Pancreas (tissue), 10 donors: ENCODE results near the gene ALKBH4. TPM values are rescaled to one million over a fixed set of nuclear protein-coding genes. Genes with fewer than 3 reads are reported as not detected.
A peak's percentile ranks its signal among the peaks of the same experiment; 100 is the strongest.

Source experiments
- ATAC-seq, 4 donors: fragments of 200-7000 bp; cut with Tn5 transposase; one replicate each; pipeline versions ENCODE4 v1.8.0 to v1.9.1; 2020; ENCODE audit warnings: mild to moderate bottlenecking in 4 of 4, moderate library complexity in 4 of 4
- DNase-seq, 6 donors: peaks; one replicate each; pipeline ENCODE4 v3.0.0-alpha.2; 2020
- FAIRE-seq: peaks from 2 replicates; lab custom pipeline; 2012; peaks lifted over from hg19 to GRCh38; lab: Jason Lieb, UNC
- H3K27ac ChIP-seq, 4 donors: fragments of 200-600 bp; sonication (generic); 1 replicate in 3 of 4; 2 replicates in 1 of 4; pipeline versions ENCODE4 v1.5.0 to v1.8.0; 2020
- H3K27me3 ChIP-seq, 4 donors: fragments of 200-600 bp; one replicate each; pipeline ENCODE4 v1.8.0; 2021
- H3K36me3 ChIP-seq, 3 donors: fragments of 200-600 bp; sonication (generic) in 1 of 3; one replicate each; pipeline versions ENCODE4 v1.5.0 to v1.8.0; 2020 to 2021
- H3K4me1 ChIP-seq, 3 donors: fragments of 200-600 bp; one replicate each; pipeline ENCODE4 v1.8.0; 2021
- H3K4me3 ChIP-seq, 4 donors: fragments of 200-600 bp; sonication (generic) in 2 of 4; one replicate each; pipeline versions ENCODE4 v1.5.0 to v1.8.0; 2020 to 2021
- H3K9me3 ChIP-seq, 4 donors: fragments of 200-600 bp; one replicate each; pipeline ENCODE4 v1.8.0; 2021
- WGBS, 2 donors: extraction: QIAGEN DNeasy Blood & Tissue Kit; methylation state at CpG; one replicate each; pipeline ENCODE4 v1.1.7; 2013; 5-methylcytosine and 5-hydroxymethylcytosine counted together
- intact Hi-C, 3 donors: fragments of 100-400 bp; cut with DNase I; formaldehyde crosslinking; loops; one replicate each; pipeline versions ENCODE4 v1.11.1 to v1.14.2; 2022
- polyA plus RNA-seq, 2 donors: library from polyadenylated mRNA; stranded (reverse); fragments of 200-250 nt; gene quantifications; one replicate each; pipeline ENCODE4 v1.2.3, GENCODE V29; 2013
- total RNA-seq, 6 donors: library from RNA; stranded (reverse); fragmentation: NEBNext Ultra II Directional in 4 of 6; extraction: Animal tissue kit (Norgen Biotek cat#: 25700) in 4 of 6; gene quantifications; one replicate each; pipeline versions ENCODE4 v1.2.1 to v1.2.4, GENCODE V29; 2021 to 2023
- TF ChIP-seq, protein P1 (sequence below), 4 donors: fragments of 200-600 bp; sonication (generic) in 3 of 4; IDR thresholded peaks; one replicate each; pipeline versions ENCODE4 v1.5.0 to v1.8.0; 2021; ENCODE audit warnings: antibody characterized with exemption in 4 of 4
- donor health status: healthy with polysubstance abuse.
- donor health status: DM: no; HTN: no; CAD: no; lungs with moderate emphysema.
- donor health status: DM: no; HTN: no; CAD: no.
- donor health status: control.
- donor health status: control.
- donor health status: Bipolar disorder and iron deficiency.
- donor health status: DM: yes; HTN: yes; CAD: no.
- donor health status: DM: no; HTN: no; CAD: no.
- donor health status: DM: no; HTN: no; CAD: no.
- donor health status: DM: yes; HTN: yes; CAD: no.

Gene ALKBH4
- total and polyA plus RNA-seq, 8 donors, result 3.5 to 9.3 (median 5.5) TPM

DNA sequence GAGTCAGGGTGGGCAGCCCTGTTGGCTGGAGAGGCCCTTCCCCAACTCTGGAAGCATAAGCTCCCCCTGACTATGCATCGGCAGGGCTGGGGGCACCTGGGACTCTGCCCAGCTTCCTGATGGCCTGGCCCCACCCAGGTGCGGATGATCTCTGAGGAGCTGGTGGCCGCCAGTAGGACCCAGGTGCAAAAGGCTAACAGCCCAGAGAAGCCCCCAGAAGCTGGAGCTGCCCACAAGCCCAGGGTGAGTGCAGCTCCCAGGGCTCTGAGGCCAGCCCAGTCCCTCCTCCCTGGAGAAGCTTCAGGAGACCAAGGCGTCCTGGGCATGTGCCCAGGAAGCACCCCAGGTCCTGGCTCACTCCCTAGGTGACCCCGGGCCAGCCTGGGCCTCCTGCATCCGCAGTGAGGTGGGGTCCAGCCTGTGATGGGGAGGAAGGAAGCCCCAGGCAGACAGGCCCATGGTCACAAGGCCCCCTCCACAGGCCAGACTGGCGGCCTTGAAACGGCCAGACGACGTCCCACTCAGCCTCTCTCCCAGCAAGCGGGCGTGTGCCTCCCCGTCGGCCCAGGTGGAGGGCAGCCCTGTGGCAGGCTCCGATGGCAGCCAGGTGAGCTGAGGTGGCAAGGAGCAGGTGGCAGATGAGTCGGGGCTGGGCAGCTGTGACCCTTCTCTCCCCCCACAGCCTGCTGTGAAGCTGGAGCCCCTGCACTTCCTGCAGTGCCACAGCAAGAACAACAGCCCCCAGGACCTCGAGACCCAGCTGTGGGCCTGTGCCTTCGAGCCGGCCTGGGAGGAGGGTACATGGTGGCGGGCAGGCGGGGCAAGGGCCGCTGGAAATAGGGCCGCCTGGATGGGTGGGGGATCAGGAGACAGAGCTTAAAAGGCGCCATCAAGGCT is 3.2 kb upstream of the ALKBH4 start:
- TF ChIP-seq, protein P1, sequence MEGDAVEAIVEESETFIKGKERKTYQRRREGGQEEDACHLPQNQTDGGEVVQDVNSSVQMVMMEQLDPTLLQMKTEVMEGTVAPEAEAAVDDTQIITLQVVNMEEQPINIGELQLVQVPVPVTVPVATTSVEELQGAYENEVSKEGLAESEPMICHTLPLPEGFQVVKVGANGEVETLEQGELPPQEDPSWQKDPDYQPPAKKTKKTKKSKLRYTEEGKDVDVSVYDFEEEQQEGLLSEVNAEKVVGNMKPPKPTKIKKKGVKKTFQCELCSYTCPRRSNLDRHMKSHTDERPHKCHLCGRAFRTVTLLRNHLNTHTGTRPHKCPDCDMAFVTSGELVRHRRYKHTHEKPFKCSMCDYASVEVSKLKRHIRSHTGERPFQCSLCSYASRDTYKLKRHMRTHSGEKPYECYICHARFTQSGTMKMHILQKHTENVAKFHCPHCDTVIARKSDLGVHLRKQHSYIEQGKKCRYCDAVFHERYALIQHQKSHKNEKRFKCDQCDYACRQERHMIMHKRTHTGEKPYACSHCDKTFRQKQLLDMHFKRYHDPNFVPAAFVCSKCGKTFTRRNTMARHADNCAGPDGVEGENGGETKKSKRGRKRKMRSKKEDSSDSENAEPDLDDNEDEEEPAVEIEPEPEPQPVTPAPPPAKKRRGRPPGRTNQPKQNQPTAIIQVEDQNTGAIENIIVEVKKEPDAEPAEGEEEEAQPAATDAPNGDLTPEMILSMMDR (IDR thresholded peaks at IDR 0.05), result no peak
- Histone ChIP-seq H3K9me3 (no peaks in the 10 kb centered on the region), H3K36me3 (no peaks in the 10 kb centered on the region), H3K27ac (no peak overlapping the region), H3K27me3 (no peaks in the 10 kb centered on the region), H3K4me3 (no peak overlapping the region), H3K4me1 (peaks cover 0 to 15% (median 11%) of the 10 kb centered on the region in 3 donors)
- 81 to 84% methylated on average over 22 to 24 of the region's 24 CpGs for WGBS, 2 donors
- no peak for FAIRE-seq
- peak in 3 of 6 donors; percentile 29 to 76 (median 51) for DNase-seq
- ATAC-seq, result no peak
- intact Hi-C loops, result no loop called here

DNA sequence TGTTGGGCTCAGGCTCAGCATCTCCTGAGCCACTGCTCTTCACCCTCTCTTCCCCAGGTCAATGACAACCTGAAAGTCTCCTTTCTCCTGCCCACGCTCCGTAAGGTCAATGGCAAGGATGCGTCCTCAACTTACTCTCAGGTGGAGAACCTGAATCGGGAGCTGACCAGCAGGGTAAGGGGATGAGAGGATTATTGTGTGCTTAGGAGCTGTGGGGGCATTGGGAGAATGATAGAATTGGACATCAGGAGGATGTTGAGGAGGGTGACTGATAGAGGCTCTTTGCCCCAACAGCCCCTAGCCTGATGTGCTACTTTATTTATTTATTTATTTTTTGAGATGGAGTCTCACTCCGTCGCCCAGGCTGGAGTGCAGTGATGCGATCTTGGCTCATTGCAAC is 1.4 kb upstream of the ALKBH4 start:
- DNase-seq (no peak), FAIRE-seq (no peak), ATAC-seq (no peak)
- Histone ChIP-seq H3K27me3 (no peaks in the 10 kb centered on the region), H3K27ac (no peak overlapping the region), H3K4me1 (peaks cover 0 to 15% (median 11%) of the 10 kb centered on the region in 3 donors), H3K9me3 (no peaks in the 10 kb centered on the region), H3K4me3 (peak overlapping the region in 1 of 4 donors; percentile 99), H3K36me3 (no peaks in the 10 kb centered on the region)
- intact Hi-C loops, result no loop called here
- TF ChIP-seq, protein P1 (IDR thresholded peaks at IDR 0.05), result no peak
- WGBS, 2 donors, result 94% methylated on average over 7 of the region's 7 CpGs

DNA sequence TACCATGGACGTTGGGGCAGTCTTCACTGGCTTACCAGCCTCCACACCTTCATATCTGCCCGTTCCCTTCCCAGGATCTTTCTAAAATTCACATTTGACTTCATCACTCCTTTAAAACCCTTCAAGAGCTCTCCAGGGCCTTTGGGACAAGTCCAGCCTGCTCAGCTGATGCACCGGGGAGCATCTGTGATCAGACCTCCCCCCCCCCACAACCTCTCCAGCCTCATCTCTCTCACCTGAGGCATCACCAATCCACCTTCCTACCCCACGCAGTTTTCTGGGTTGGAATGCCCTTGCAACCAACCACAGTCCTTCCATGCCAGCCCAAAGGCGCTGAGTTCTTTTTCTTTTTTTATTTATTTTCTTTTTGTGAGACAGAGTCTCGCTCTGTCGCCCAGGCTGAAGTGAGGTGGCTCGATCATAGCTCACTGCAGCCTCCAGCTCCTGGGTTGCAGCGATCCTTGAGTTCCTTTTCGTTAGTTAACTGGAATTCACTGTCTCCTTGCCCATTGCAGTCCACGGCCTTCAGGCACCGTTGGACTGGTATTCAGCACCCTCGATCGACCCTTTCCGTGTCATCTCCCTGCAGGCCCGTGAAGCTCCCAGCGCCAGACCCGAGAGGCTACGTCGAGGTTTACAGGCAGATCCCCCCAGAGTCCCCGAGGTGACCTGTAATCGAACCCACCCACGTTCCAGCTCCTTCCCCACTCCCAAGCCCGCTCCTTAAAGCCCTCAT is 654 bp downstream of the ALKBH4 start:
- no peaks in the 10 kb centered on the region for H3K36me3 ChIP-seq
- H3K27ac ChIP-seq, result peak overlapping the region in 2 of 4 donors; percentile 38 to 71
- TF ChIP-seq, protein P1 (IDR thresholded peaks at IDR 0.05), result no peak
- H3K27me3 ChIP-seq, result no peaks in the 10 kb centered on the region
- no peaks in the 10 kb centered on the region for H3K9me3 ChIP-seq
- ATAC-seq (peak in 3 of 4 donors; percentile 7 to 9 (median 8)), FAIRE-seq (no peak), DNase-seq (peak in 2 of 6 donors; percentile 16 to 38)
- intact Hi-C loops, result no loop called here
- 7 to 10% methylated on average over 23 to 24 of the region's 24 CpGs for WGBS, 2 donors
- H3K4me1 ChIP-seq, result peaks cover 0 to 15% (median 11%) of the 10 kb centered on the region in 3 donors
- peak overlapping the region; percentile 91 to 100 (median 99) for H3K4me3 ChIP-seq

DNA sequence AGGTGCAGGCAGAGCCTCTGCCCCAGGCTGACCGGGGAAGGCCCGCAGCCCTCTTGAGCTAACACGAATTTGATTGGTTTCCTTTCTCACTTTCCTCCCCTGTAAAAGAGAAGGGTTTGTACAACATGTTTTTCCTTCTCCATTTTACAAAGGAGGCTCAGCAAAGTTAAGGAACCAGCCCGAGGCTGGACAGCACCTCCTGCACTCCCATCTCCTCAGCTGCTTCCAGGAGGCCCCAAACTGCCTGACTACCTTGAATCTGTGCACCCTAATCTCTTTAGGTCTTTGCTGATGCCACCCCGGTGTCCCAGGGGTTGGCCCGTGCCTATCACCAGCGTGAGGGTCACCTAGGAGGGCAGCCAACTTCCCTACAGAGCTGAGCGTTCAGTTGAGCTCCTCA is 4.2 kb downstream of the ALKBH4 start:
- H3K4me3 ChIP-seq, result no peak overlapping the region
- FAIRE-seq, result no peak
- no peak overlapping the region for H3K27ac ChIP-seq
- no peaks in the 10 kb centered on the region for H3K9me3 ChIP-seq
- DNase-seq, result no peak
- intact Hi-C loops, result no loop called here
- H3K4me1 ChIP-seq, result peaks cover 0 to 9% (median 6%) of the 10 kb centered on the region in 3 donors
- 86 to 88% methylated on average over 8 of the region's 8 CpGs for WGBS, 2 donors
- no peak for ATAC-seq
- TF ChIP-seq, protein P1 (IDR thresholded peaks at IDR 0.05), result no peak
- H3K27me3 ChIP-seq, result no peaks in the 10 kb centered on the region
- H3K36me3 ChIP-seq, result peaks cover 0 to 19% (median 0%) of the 10 kb centered on the region in 3 donors
